Keratinocyte (primary cell): ENCODE data around the gene NPAS3. TPM values are rescaled to one million over a fixed set of nuclear protein-coding genes. Genes with fewer than 3 reads are reported as not detected.

Source experiments
- DNase-seq: peaks from one replicate; pipeline ENCODE4 v3.0.0-alpha.2; 2011; ENCODE audit warnings: low read depth, missing footprints, low spot score
- FAIRE-seq: peaks from 2 replicates; lab custom pipeline; 2011; peaks lifted over from hg19 to GRCh38; lab: Jason Lieb, UNC
- H2AFZ ChIP-seq: 2 replicates; pipeline ENCODE4 v1.6.0; 2012; ENCODE audit warnings: low read length, control low read depth, inconsistent platforms; ENCODE audit not compliant: control insufficient read depth
- H3K27ac ChIP-seq: 2 replicates; pipeline ENCODE4 v1.5.1; 2011; ENCODE audit warnings: low read length; ENCODE audit not compliant: control insufficient read depth, insufficient read depth
- H3K27me3 ChIP-seq: 3 replicates; pipeline ENCODE4 v1.6.0; 2011; ENCODE audit warnings: low read length; ENCODE audit not compliant: control insufficient read depth, insufficient read depth; ENCODE audit errors: extremely low read depth
- H3K36me3 ChIP-seq, 2 experiments: 2 replicates in 1 of 2; 3 replicates in 1 of 2; pipeline ENCODE4 v1.5.1; 2011; ENCODE audit warnings: low read length in 2 of 2, mild to moderate bottlenecking in 1 of 2; ENCODE audit not compliant: control insufficient read depth in 2 of 2, insufficient read depth in 2 of 2; ENCODE audit errors: extremely low read depth in 1 of 2
- H3K4me1 ChIP-seq: 3 replicates; pipeline ENCODE4 v1.5.1; 2011; ENCODE audit warnings: low read length; ENCODE audit not compliant: control insufficient read depth, insufficient read depth; ENCODE audit errors: extremely low read depth
- H3K4me2 ChIP-seq: 3 replicates; pipeline ENCODE4 v1.6.0; 2011; ENCODE audit warnings: low read depth, low read length; ENCODE audit not compliant: control insufficient read depth, insufficient read depth; ENCODE audit errors: extremely low read depth
- H3K4me3 ChIP-seq, 3 experiments: fragments of 200-600 bp in 1 of 3; sonication (generic) in 1 of 3; 2 replicates in 2 of 3; 3 replicates in 1 of 3; pipeline ENCODE4 v1.5.1; 2011 to 2016; ENCODE audit warnings: low read length in 3 of 3, mild to moderate bottlenecking in 3 of 3, control low read depth in 2 of 3, inconsistent platforms in 1 of 3, low read depth in 1 of 3, mixed read lengths in 1 of 3, mixed run types in 1 of 3, moderate library complexity in 1 of 3; ENCODE audit not compliant: control insufficient read depth in 2 of 3, insufficient read depth in 2 of 3; ENCODE audit errors: extremely low read depth in 1 of 3
- H3K79me2 ChIP-seq: 2 replicates; pipeline ENCODE4 v1.6.0; 2012; ENCODE audit warnings: low read length; ENCODE audit not compliant: control insufficient read depth, insufficient read depth
- H3K9ac ChIP-seq: 3 replicates; pipeline ENCODE4 v1.6.0; 2011; ENCODE audit warnings: low read length; ENCODE audit not compliant: control insufficient read depth, insufficient read depth; ENCODE audit errors: extremely low read depth
- H3K9me1 ChIP-seq: 3 replicates; pipeline ENCODE4 v1.6.0; 2011; ENCODE audit warnings: low read length; ENCODE audit not compliant: control insufficient read depth, insufficient read depth; ENCODE audit errors: extremely low read depth
- H3K9me3 ChIP-seq: 2 replicates; pipeline ENCODE4 v1.5.1; 2012; ENCODE audit warnings: low read depth, low read length; ENCODE audit not compliant: control insufficient read depth
- H4K20me1 ChIP-seq: 3 replicates; pipeline ENCODE4 v1.6.0; 2011; ENCODE audit warnings: low read length; ENCODE audit not compliant: control insufficient read depth, insufficient read depth; ENCODE audit errors: extremely low read depth
- EZH2 ChIP-seq: IDR thresholded peaks from one replicate; pipeline ENCODE4 v1.6.1; 2012; ENCODE audit warnings: inconsistent platforms, mild to moderate bottlenecking, low read length, moderate library complexity
- dilution Hi-C: fragments of 300-500 bp; cut with MboI; formaldehyde crosslinking; loops from one replicate; pipeline ENCODE4 v1.7.0; 2020; ENCODE audit warnings: low sequenced_read_pairs; ENCODE audit not compliant: extremely low pct_ligation_motif_present
- polyA plus RNA-seq, 5 experiments: library from polyadenylated mRNA; depleted of rRNA in 3 of 5; stranded (reverse) in 3 of 5; stranded (forward) in 1 of 5; unstranded in 1 of 5; fragments of >200 nt; gene quantifications; 1 replicate in 1 of 5; 2 replicates in 3 of 5; 3 replicates in 1 of 5; pipeline versions ENCODE4 v1.2.1 to v1.2.3, GENCODE V29; 2011 to 2012; ENCODE audit warnings: missing spikeins in 2 of 5, low read depth in 1 of 5, low replicate concordance in 1 of 5
- TF ChIP-seq, protein P1 (sequence below), 3 experiments: IDR thresholded peaks in 1 of 3; conservative IDR thresholded peaks in 1 of 3; optimal IDR thresholded peaks in 1 of 3; 2 replicates in 2 of 3; 3 replicates in 1 of 3; pipeline versions ENCODE3 to v1.5.1; 2011; ENCODE audit warnings: low read length in 3 of 3, mild to moderate bottlenecking in 3 of 3, moderate library complexity in 2 of 3, control low read depth in 1 of 3, inconsistent platforms in 1 of 3; ENCODE audit not compliant: insufficient read depth in 2 of 3; ENCODE audit errors: extremely low read depth in 1 of 3

Gene NPAS3
- polyA plus RNA-seq, 1 donor (not counting 4 experiments of a cell fraction or from before 2014, with no cell fraction given), result 0.07 TPM

DNA sequence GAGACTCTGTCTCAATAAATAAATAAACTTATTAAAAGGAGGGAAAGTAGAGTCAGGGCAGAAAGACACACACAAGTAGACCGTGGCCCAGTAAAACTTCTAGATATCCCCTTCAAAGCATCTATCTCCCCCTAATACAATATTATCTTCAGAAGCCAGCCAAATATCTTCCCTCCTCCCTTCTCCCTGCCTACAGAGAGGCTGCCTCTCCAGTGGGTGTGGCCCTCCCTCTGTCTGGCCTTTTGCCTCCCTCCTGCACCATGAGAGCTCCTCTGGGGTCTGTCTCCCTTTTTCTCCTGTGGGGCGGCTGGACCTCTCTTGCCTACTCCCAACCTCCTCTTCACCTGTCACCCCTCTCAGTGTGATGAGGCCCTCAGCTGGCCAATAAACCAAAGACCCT, 873.0 kb downstream of the NPAS3 start:
- Histone ChIP-seq H3K79me2 (no peaks in the 10 kb centered on the region), H4K20me1 (no peaks in the 10 kb centered on the region), H3K9ac (no peak overlapping the region), H2AFZ (no peak overlapping the region), H3K27me3 (no peaks in the 10 kb centered on the region), H3K27ac (no peak overlapping the region), H3K4me1 (no peaks in the 10 kb centered on the region), H3K4me3 (no peak overlapping the region), H3K4me2 (no peak overlapping the region), H3K9me3 (no peaks in the 10 kb centered on the region), H3K36me3 (no peaks in the 10 kb centered on the region), H3K9me1 (no peaks in the 10 kb centered on the region)
- dilution Hi-C loops, result no loop called here
- no peak for FAIRE-seq
- no peak for TF ChIP-seq EZH2
- TF ChIP-seq, protein P1, sequence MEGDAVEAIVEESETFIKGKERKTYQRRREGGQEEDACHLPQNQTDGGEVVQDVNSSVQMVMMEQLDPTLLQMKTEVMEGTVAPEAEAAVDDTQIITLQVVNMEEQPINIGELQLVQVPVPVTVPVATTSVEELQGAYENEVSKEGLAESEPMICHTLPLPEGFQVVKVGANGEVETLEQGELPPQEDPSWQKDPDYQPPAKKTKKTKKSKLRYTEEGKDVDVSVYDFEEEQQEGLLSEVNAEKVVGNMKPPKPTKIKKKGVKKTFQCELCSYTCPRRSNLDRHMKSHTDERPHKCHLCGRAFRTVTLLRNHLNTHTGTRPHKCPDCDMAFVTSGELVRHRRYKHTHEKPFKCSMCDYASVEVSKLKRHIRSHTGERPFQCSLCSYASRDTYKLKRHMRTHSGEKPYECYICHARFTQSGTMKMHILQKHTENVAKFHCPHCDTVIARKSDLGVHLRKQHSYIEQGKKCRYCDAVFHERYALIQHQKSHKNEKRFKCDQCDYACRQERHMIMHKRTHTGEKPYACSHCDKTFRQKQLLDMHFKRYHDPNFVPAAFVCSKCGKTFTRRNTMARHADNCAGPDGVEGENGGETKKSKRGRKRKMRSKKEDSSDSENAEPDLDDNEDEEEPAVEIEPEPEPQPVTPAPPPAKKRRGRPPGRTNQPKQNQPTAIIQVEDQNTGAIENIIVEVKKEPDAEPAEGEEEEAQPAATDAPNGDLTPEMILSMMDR (optimal IDR thresholded peaks at IDR 0.05 in 1 of 3, IDR thresholded peaks at IDR 0.05 in 1 of 3, conservative IDR thresholded peaks at IDR 0.05 in 1 of 3; ENCODE audit: extremely low read depth in 1 of 3, insufficient read depth in 2 of 3, low read length in 3 of 3), result no peak
- no peak for DNase-seq

DNA sequence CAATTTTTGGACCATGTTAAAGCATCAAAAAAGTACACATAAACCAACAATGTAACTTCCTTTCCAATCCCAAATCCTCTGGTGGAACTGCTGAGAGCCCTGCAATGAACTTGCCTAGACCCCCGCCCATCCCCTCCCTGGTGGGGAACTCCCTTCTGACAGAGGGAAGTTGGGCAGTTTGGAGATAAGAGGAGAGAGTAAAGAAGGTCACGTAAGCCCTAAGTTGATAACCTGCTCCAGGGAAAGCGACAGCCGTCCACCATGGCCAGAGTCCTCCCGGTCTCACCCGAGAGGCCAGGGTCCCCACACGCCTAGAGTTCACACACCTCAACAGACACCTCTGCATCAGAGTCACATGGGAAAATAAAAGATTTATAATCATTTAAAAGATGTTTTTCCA, 873.5 kb downstream of the NPAS3 start:
- no peak overlapping the region for H3K9ac ChIP-seq
- dilution Hi-C loops, result no loop called here

More for the DNA sequence above, 873.5 kb downstream of the NPAS3 start:
- H3K4me1 ChIP-seq, result no peaks in the 10 kb centered on the region
- no peak for FAIRE-seq
- no peaks in the 10 kb centered on the region for H3K36me3 ChIP-seq
- no peaks in the 10 kb centered on the region for H3K27me3 ChIP-seq
- H4K20me1 ChIP-seq, result no peaks in the 10 kb centered on the region
- no peak overlapping the region for H3K27ac ChIP-seq
- no peak overlapping the region for H3K4me2 ChIP-seq
- TF ChIP-seq, protein P1 (optimal IDR thresholded peaks at IDR 0.05 in 1 of 3, IDR thresholded peaks at IDR 0.05 in 1 of 3, conservative IDR thresholded peaks at IDR 0.05 in 1 of 3; ENCODE audit: extremely low read depth in 1 of 3, insufficient read depth in 2 of 3, low read length in 3 of 3), result no peak
- TF ChIP-seq EZH2, result no peak
- H3K9me1 ChIP-seq, result no peaks in the 10 kb centered on the region
- H2AFZ ChIP-seq, result no peak overlapping the region
- H3K79me2 ChIP-seq, result no peaks in the 10 kb centered on the region
- H3K9me3 ChIP-seq, result no peaks in the 10 kb centered on the region
- no peak for DNase-seq
- no peak overlapping the region for H3K4me3 ChIP-seq
